ENCODE measurements around the gene RPS24.

- TF ChIP-seq EZH2 (IDR thresholded peaks at IDR 0.05; ENCODE audit: insufficient read depth, low read length), result no peak
- TF ChIP-seq, protein P1, sequence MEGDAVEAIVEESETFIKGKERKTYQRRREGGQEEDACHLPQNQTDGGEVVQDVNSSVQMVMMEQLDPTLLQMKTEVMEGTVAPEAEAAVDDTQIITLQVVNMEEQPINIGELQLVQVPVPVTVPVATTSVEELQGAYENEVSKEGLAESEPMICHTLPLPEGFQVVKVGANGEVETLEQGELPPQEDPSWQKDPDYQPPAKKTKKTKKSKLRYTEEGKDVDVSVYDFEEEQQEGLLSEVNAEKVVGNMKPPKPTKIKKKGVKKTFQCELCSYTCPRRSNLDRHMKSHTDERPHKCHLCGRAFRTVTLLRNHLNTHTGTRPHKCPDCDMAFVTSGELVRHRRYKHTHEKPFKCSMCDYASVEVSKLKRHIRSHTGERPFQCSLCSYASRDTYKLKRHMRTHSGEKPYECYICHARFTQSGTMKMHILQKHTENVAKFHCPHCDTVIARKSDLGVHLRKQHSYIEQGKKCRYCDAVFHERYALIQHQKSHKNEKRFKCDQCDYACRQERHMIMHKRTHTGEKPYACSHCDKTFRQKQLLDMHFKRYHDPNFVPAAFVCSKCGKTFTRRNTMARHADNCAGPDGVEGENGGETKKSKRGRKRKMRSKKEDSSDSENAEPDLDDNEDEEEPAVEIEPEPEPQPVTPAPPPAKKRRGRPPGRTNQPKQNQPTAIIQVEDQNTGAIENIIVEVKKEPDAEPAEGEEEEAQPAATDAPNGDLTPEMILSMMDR (IDR thresholded peaks at IDR 0.05; ENCODE audit: insufficient read depth, low read depth, low read length), result no peak
Measured at GRCh38 chr10:78066728-78067430, 33.2 kb downstream of the RPS24 start.
